NCI-H2107 treated with DMSO at 0.1 percent for 48 hours (cell line): Measurements from ENCODE around the gene NR2F1.
"Not testable (repeated sequence)": the region's sequence is repeated elsewhere in the genome, so short reads cannot be mapped to it uniquely, and the experiment has no call there.

ENCODE experiments used
- DNase-seq: peaks from one replicate; lab custom pipeline; 2025; ENCODE audit not compliant: unreplicated experiment; lab: John Stamatoyannopoulos, UW

NR2F1 gene

DNA sequence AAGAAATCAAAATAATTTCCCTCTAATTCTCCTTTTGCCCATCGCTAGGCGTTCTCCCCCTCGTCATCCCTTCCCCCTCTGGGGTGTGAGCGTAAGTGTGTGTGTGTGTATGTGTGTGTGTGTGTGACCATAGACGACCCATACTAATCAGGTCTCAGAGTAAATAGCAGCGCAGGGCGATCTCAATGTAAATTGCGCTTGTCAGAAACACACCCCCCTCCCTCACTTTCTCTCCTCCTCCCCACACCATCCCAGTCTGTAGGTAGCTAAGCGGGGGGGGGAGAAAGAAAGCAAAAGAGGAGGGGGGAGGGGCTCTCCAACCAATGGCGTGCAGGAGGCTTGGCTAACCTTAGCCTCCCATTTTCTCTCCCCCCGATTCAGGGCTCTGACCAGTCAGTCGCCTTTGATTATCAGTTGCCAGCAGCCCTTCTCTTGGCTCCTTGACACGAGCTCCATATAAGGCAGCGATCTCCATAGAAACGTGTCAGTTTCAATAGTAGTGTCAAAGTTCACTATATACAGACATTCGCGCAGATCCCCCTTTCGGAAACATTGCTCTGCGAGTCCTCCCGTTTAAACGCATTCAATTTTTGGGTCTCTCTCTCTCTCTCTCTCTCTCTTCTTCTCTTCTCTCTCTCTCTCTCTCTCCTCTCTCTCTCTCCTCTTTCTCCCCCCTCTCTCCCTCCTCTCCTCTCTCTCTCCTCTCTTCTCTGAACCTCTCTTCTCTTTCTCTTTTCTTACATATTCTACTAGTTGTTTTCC lies at the start of gene NR2F1:
Gene NR2F1, plus strand, starts transcription at position 546 of the 762 bp plus-strand sequence. CDS start 1,802 bp downstream, outside the sequence.
- peak; percentile 66 for DNase-seq

DNA sequence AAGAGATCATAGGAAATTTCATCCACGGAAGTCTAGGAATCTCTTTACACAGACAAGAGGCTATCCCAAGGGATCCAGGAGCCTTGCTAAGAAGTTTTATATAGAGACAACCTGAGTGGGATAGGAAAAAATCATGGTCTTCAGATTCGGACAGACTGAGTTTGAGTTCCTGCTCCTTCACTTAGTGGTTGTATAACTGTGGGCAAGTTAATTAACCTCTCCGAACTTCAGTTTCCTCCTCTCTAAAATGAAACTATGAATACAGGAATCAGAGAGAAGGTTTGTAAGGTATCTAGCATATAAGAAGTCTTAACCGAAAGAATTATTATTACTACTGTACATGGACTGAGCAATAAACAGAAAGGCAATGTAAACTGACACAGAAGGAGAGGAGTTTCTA lies 37.1 kb upstream of the NR2F1 start:
- DNase-seq, result no peak

DNA sequence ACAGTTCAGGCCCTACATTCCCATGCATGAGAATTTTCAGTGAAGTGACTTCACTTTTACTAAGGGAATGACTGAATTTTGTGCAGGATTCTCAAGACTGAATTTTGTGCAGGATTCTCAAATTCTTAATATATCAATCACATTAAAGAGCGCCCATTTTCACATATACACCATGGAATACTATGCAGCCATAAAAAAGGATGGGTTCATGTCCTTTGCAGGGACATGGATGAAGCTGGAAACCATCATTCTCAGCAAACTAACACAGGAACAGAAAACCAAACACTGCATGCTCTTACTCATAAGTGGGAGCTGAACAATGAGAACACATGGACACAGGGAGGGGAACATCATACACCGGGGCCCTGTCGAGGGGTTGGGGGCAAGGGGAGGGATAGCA lies 33.4 kb upstream of the NR2F1 start:
- DNase-seq, result not testable (repeated sequence)

DNA sequence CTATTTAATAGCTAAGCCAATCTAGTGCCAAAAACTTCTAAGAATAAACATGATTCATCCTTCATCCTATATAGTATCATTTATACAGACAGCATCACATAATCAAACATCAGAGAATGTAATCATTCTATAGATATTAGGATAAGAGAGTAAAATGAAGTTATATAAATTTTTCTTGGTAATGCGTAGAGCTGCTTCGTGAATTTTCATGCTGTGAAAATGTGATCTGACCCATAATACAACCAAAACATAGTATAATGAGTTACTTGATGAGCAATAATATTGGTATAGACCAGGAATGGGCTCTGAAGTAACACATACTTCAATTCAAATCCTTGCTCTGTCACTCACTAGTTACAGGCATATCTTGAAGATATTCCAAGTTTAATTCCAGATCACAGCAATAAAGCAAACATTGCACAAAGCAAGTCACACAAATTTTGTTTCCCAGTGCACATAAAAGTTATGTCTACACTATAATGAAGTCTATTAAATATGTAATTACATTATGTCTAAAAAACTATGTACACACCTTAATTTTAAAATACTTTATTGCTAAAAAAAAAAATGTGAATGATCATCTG lies 25.9 kb upstream of the NR2F1 start:
- DNase-seq, result no peak

DNA sequence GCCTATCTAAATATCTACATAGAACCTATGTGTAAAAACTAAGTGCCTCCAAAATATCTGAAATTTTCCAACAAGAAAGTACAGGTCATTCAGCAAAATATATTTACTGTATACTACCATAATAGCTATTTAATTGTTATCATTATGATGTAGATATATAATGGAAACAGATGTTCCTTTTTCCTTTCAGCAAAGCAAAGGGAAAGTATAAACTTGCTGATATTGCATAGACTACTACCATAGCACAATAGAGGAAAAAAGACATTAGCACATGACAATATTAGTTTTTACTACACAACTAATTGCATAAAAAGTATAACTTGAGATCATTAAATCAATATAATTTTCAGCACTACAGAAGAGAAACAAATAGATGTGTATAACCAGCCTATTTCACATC lies 16.9 kb upstream of the NR2F1 start:
- no peak for DNase-seq

DNA sequence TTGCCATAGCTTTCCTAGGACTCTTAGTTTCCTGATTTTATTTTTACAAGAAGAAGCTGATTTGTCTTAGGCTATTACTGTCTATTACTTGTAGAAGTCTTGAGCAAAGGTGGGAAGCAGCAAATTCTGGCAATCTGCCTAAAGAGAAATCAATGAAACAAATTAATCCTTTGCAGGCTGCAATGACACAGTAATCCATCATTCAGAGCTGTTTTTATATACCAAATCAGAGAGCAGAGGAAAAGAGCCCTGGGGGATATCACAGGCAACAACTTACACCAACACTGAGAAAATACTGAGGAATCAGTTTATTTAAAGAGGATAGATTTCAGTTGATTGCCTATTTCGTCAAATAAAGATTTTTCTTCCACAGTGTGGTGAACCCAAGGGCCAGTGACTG lies 15.6 kb upstream of the NR2F1 start:
- DNase-seq, result no peak

DNA sequence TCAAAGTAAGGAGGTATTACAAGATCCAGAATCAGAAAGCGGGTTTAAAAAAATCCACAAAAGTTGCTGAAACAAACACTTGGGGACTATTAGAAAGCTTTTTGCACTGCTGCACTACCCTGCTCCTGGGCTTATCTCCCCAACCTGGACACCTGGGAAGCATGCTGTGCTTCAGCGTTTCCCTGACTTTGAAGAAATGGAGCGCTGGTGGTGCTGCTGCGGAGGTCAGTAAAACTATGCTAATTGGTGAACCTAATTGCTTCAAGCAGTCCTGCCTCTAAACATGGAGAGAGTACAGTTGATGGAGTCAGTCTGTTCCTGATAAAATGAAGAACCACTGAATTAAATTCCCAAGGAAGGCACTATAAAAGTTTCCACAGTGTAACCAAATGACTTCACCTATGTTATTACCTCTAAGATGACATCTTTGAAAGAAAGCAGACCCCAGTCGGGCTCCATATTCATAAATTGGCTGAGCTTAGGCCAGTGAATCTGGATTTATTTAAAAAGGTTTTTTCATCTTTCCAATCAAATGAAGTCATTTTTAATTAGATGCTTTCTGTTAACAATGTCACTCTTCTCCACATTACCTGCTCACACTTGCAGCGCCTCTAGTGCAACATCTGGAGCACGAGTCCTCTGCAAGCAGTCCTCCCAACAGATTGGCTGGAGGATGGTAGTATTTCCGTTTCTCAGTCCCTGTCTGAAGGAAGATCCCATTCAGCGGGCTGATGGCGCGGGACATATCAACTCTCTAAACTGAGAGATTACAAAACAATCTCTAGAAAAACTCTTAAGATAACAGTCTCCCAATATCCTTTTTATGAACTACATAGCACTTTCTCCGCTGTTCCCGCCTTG lies 13.5 kb upstream of the NR2F1 start:
- DNase-seq, result no peak

DNA sequence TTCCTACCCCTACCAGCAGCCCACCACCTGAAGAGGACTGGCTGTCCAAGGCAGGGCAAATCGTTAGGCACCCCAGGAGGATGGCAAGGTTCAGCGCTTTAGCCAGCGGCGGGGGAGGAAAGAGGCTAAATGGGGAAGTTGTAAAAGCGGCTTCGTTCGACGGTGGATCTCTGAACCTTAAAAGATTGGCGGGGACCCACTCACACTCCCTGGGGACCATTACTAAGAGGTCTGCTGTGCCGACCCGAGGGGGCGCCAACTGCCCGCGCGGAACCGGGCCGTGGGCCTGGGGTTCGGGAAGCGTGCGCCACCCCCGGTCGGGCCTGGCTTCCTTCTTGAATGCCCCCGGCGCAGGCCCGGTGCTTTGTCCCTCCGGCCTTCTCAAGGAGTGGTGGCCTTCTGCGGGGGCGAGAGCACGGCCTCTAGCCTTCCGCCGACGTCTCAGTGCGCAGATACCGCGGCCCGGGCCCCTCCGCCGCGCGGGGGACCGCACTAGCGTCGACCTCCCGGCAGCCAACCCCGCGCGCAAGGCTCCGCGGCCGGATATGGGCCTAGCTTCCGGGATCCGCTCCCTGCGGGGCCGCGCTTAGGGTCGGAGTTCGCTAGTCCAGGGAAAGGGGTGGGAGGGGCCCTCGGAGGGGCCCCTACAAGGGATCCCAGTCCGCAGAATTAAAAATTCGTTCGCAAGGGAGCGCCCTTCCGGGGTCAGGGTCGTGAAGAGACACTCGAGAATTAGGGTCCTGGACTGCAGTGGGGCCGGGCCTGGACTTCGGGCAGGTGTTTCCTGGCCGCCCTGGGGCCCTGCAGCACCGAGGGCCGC lies 12.5 kb upstream of the NR2F1 start:
- no peak for DNase-seq

DNA sequence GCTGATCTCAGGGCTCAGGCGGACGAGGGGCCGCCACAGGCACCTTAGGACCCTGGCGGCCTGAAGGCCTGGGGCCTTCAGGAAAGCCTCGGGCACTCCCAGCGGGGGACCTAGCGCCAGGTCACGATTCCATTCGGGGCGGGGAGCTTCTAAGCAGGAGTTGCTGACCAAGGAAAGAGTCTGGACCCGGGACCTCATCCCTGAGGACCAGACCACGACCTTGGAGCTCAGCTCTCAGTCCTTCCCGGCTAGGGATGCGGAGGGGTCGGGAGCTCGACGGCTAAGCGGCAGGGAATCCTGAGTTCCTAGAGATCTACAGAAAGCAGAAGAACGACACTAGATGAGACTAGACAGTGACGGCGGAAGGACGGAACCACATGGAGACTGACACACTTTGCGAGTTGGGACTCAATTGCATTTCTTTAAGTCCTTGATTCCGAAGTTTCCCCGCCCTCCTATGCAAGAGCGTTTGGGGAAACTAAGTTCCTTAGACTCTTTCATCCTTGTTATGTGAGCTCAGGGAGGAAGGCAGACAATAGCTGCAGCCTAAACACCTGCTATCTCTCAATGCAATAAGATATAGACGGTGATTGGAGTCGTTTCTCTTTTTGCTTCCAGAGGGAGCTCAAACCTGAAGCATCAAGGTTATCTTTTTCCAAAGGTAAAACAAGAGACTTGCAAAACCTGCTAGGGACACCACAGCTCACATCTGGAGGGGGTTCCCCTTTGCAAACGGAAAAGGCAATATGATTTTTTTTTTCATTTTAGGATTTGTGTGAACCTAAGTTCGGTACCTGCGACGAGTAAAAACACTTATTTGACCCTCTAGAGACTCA lies 11.7 kb upstream of the NR2F1 start:
- no peak for DNase-seq

DNA sequence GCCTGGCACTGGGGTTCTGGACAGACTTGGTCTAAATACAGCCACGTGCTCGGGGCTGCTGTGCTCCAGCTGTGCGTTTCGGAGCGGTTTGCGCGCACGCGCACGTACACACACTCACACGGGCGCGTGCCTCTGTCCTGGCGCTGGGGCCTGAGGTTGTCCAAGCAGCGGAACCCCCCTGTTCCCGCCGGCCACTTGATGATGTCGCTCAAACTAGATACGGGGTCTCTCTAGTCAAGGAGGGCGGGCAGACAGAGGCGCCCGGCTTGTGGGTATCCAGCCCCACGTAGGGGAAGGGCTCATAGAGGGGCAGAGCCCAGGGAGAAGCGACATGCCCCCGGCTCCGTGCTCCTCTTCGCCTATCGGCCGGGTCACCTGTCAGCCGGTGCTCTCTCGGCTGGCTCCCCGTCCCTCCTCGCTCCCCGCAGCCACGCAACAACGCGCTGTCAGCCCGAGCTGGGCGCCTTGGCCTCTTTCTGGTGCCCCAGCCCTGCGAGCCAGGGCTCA lies 10.9 kb upstream of the NR2F1 start:
- DNase-seq, result no peak

DNA sequence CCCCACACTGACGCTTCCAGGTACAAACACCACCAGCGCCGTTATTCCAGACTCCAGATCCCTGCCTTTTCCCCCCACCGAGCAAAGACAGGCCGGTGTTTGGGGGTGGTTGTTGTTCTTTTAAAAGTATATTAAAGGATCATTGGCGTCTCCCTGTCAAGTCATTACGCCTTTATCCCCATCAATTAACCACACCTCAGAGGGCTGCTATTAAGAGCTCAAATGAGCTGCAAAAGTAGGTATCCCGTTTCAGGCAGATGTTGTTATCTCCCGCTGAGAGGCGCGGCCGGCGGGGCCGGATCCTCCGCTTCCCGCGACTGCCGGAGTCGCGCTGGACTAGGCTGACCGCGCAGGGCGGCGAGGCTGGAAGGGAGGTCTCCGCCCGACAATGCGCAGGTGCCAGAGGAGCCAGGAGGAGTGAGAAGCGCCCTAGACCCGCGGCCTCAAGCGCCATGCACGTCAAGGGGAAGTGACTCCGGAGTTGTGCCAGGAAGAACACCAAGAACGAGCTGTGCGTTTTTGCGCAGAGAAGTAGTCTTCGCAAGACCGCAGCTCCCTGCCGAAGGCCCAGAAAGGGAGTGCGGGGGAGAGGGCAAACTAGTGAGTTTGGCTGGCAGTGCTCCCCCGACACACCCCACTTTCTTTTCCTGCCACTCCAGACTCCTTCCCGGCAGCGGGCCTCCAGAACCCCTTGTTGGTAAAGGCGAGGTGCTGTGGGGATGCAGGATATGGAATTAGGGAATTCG lies 10.2 kb upstream of the NR2F1 start:
- no peak for DNase-seq

DNA sequence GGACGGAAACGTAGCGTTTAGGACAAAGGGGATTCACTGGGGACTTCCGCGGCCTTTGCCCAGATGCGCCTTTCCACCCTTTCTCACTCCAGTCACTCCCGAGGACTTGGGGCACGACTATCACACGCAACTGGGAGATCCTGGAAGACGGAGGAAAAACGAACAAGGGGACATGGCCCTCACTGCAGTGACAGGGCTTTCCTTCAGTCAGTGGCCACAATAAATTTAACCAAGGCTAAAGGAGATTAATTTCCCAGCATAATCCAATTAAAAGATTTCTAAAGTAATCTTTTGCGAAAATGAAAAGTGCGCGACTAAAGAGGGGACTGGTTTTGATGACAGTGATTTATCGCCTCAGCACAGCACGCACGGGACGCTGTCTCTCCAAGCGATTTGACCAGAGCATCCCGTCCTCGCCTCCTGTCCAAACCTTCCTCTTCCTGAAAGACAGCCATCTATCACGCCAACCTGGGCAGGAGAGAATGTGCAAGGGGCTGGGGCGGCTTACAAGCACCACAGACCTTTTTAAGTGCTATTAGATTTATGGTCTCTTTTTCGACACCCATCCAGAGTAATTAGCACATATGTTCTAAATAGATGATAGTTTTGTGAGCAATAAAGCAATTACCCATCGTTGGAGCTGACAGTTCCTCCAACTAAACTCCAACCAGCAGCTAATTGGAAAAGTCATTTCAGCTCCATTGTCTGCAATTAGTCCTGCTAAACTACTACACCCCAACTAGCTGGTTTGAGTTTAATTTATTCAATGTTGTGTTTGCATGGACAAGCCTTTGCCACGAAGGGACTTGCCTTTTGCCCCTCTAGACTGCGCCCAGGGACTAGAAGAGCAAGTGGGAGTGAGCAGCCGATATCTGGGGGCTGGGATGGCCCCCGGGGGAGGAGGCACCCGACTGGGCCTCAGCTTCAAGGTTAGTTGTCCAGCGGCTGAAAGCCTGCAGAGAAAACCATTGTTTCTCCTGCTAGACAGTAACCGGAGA lies 9.4 kb upstream of the NR2F1 start:
- DNase-seq, result no peak

DNA sequence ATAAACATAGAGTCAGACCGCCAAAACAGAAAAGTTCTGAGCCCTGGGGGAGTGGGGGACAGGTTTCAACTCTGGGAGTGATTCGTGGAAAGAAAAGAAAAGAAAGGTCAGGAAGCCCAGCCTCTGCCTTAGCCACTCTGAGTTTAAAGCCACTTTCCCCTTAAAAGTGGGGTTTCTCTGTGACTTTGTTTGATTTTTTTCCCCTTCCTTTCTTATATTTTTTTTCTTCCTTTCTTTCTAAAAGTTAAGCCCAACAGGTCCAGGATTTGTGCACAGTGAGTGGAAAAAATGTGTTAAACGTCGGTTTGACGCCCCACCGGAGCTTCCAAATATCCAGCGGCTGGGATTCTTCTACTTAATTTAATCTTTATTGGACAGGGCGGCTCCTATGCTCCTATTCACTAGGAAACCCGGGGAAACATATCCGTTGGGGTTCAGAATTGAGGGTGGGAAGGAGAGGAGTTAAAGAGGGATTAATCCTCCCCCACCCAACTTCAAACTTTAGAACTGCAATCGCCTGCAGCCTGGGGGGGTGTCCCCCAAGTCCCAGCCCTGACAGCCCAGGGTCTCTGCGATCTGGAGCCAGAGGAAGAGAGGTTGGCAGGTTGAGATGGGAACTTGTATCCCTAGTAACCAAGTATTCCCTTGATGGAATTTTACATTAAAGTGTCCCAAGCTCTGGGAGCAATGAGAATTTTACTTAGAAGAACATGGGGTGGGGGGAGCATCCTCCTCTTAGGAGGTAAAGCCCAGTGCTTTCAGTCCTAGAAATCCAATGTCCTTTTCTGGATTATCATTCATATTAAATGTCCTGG lies 8.3 kb upstream of the NR2F1 start:
- DNase-seq, result no peak

DNA sequence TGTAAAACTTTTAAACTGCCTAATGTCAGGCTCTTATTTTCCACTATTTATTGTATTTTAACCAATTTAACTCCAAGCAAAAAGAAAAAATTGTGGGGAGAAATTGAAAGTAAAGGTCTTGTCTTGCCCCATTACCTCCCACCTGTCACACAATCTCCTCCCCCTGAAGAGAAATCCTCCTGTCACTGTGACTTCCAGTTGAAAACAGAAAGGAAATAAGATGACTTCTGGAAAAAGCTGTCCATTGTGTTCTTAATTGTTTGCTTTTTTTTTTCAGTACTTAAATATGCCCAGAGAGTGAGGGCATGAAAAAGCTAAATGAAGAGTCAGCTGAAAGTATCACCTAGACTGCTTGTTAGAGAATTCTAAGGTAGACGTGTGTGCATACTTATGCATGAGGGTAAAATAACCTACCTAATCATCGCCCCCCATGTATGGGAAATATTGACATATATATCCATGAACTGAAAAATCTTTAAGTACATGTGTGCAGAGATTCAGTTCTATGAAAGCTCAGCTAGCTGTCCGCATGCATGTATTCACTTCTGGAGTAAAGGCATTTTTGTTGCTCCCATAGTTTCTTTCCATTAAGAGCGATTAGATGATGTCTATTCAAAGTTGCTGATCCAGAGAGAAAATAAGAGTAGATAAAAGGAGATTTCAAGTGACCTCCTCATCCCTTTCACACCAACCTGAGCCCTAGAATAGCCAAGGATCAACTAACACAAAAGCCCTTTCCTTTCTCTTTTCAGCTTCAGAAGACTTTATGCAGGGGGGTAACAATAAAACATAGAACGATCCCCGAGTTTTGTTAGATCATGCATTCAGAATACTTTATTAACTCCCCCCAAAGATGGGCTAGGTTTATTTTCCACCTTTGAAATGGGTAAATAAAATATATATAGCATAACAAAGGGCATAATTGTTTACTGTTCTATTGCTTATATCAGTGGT lies 7.3 kb upstream of the NR2F1 start:
- DNase-seq, result no peak

DNA sequence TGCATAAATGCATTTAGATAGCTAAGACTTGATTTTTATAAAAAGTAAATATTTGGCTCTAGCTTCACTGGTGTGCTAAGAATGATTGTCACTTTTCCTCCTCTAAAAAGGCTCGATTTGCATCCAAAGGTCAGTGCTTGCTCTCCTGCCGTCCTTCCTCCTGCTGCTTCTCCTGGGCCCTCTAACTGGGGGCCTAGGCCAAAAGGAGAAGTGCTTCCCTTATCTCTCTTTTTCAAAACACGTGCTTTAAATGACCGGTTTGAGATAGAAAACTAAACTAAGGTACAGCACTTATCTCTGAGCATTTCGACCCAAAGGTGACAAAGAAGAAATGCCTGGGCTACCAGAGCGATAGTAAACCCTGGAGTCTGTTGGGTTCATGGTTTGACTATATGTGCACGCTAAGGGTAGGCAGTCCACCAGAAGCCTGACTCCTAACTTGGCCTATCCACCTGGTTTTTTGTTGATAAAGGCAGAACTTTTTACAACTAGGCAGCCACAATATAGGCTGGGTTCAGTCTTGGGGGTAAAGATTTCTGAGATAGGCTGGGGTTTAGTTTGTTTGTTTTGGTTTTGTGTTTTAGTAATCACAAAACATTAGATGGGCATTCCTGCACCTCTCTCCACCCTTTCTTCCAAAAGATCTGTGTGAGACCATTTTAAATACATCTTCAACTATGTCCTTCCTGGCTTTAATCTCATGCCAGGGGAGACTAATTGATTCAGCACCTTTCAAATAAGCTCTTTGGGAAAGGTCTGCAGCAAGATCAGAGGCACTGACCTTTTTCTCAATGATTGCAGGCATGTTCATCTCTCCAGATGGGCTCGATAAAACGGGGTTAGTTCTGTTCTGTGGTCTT lies 5.8 kb upstream of the NR2F1 start:
- no peak for DNase-seq
